Keratinocyte (primary cell): ENCODE results near the gene KARS1. TPM values are rescaled to one million over a fixed set of nuclear protein-coding genes. Genes with fewer than 3 reads are reported as not detected.

Experiments
- DNase-seq: peaks from one replicate; pipeline ENCODE4 v3.0.0-alpha.2; 2011; ENCODE audit warnings: low read depth, missing footprints, low spot score
- FAIRE-seq: peaks from 2 replicates; lab custom pipeline; 2011; peaks lifted over from hg19 to GRCh38; lab: Jason Lieb, UNC
- H2AFZ ChIP-seq: 2 replicates; pipeline ENCODE4 v1.6.0; 2012; ENCODE audit warnings: low read length, control low read depth, inconsistent platforms; ENCODE audit not compliant: control insufficient read depth
- H3K27ac ChIP-seq: 2 replicates; pipeline ENCODE4 v1.5.1; 2011; ENCODE audit warnings: low read length; ENCODE audit not compliant: control insufficient read depth, insufficient read depth
- H3K27me3 ChIP-seq: 3 replicates; pipeline ENCODE4 v1.6.0; 2011; ENCODE audit warnings: low read length; ENCODE audit not compliant: control insufficient read depth, insufficient read depth; ENCODE audit errors: extremely low read depth
- H3K36me3 ChIP-seq, 2 experiments: 2 replicates in 1 of 2; 3 replicates in 1 of 2; pipeline ENCODE4 v1.5.1; 2011; ENCODE audit warnings: low read length in 2 of 2, mild to moderate bottlenecking in 1 of 2; ENCODE audit not compliant: control insufficient read depth in 2 of 2, insufficient read depth in 2 of 2; ENCODE audit errors: extremely low read depth in 1 of 2
- H3K4me1 ChIP-seq: 3 replicates; pipeline ENCODE4 v1.5.1; 2011; ENCODE audit warnings: low read length; ENCODE audit not compliant: control insufficient read depth, insufficient read depth; ENCODE audit errors: extremely low read depth
- H3K4me2 ChIP-seq: 3 replicates; pipeline ENCODE4 v1.6.0; 2011; ENCODE audit warnings: low read depth, low read length; ENCODE audit not compliant: control insufficient read depth, insufficient read depth; ENCODE audit errors: extremely low read depth
- H3K4me3 ChIP-seq, 3 experiments: fragments of 200-600 bp in 1 of 3; sonication (generic) in 1 of 3; 2 replicates in 2 of 3; 3 replicates in 1 of 3; pipeline ENCODE4 v1.5.1; 2011 to 2016; ENCODE audit warnings: low read length in 3 of 3, mild to moderate bottlenecking in 3 of 3, control low read depth in 2 of 3, inconsistent platforms in 1 of 3, low read depth in 1 of 3, mixed read lengths in 1 of 3, mixed run types in 1 of 3, moderate library complexity in 1 of 3; ENCODE audit not compliant: control insufficient read depth in 2 of 3, insufficient read depth in 2 of 3; ENCODE audit errors: extremely low read depth in 1 of 3
- H3K79me2 ChIP-seq: 2 replicates; pipeline ENCODE4 v1.6.0; 2012; ENCODE audit warnings: low read length; ENCODE audit not compliant: control insufficient read depth, insufficient read depth
- H3K9ac ChIP-seq: 3 replicates; pipeline ENCODE4 v1.6.0; 2011; ENCODE audit warnings: low read length; ENCODE audit not compliant: control insufficient read depth, insufficient read depth; ENCODE audit errors: extremely low read depth
- H3K9me1 ChIP-seq: 3 replicates; pipeline ENCODE4 v1.6.0; 2011; ENCODE audit warnings: low read length; ENCODE audit not compliant: control insufficient read depth, insufficient read depth; ENCODE audit errors: extremely low read depth
- H3K9me3 ChIP-seq: 2 replicates; pipeline ENCODE4 v1.5.1; 2012; ENCODE audit warnings: low read depth, low read length; ENCODE audit not compliant: control insufficient read depth
- H4K20me1 ChIP-seq: 3 replicates; pipeline ENCODE4 v1.6.0; 2011; ENCODE audit warnings: low read length; ENCODE audit not compliant: control insufficient read depth, insufficient read depth; ENCODE audit errors: extremely low read depth
- EZH2 ChIP-seq: IDR thresholded peaks from one replicate; pipeline ENCODE4 v1.6.1; 2012; ENCODE audit warnings: inconsistent platforms, mild to moderate bottlenecking, low read length, moderate library complexity
- dilution Hi-C: fragments of 300-500 bp; cut with MboI; formaldehyde crosslinking; loops from one replicate; pipeline ENCODE4 v1.7.0; 2020; ENCODE audit warnings: low sequenced_read_pairs; ENCODE audit not compliant: extremely low pct_ligation_motif_present
- polyA plus RNA-seq, 5 experiments: library from polyadenylated mRNA; depleted of rRNA in 3 of 5; stranded (reverse) in 3 of 5; stranded (forward) in 1 of 5; unstranded in 1 of 5; fragments of >200 nt; gene quantifications; 1 replicate in 1 of 5; 2 replicates in 3 of 5; 3 replicates in 1 of 5; pipeline versions ENCODE4 v1.2.1 to v1.2.3, GENCODE V29; 2011 to 2012; ENCODE audit warnings: missing spikeins in 2 of 5, low read depth in 1 of 5, low replicate concordance in 1 of 5
- TF ChIP-seq, protein P1 (sequence below), 3 experiments: IDR thresholded peaks in 1 of 3; conservative IDR thresholded peaks in 1 of 3; optimal IDR thresholded peaks in 1 of 3; 2 replicates in 2 of 3; 3 replicates in 1 of 3; pipeline versions ENCODE3 to v1.5.1; 2011; ENCODE audit warnings: low read length in 3 of 3, mild to moderate bottlenecking in 3 of 3, moderate library complexity in 2 of 3, control low read depth in 1 of 3, inconsistent platforms in 1 of 3; ENCODE audit not compliant: insufficient read depth in 2 of 3; ENCODE audit errors: extremely low read depth in 1 of 3

The KARS1 gene
- polyA plus RNA-seq, 1 donor (not counting 4 experiments of a cell fraction or from before 2014, with no cell fraction given): 206 TPM

DNA sequence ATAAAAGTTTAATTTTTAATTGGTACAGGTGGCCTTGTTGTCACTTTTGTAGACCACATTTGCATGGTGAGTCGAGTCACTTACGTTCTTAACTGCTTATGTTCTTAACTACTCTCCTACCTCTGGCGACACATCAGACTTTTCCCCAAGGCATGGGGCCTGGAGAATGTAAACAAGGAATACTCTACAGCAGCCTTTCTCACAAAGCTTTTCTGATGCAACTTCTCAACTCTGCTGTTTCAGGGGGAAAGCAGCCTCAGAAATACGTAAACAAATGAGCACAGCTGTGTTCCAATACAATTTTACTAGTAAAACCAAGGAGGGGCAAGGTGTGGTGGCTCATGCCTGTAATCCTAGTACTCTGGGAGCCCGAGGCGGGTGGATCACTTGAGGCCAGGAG, 6.9 kb downstream of the KARS1 start:
- Histone ChIP-seq H3K36me3 (peaks cover 17 to 44% of the 10 kb centered on the region in 2 experiments), H3K4me3 (no peak overlapping the region), H3K27me3 (no peaks in the 10 kb centered on the region), H3K4me1 (peaks cover 11% of the 10 kb centered on the region), H3K9ac (no peak overlapping the region), H3K27ac (no peak overlapping the region), H4K20me1 (peaks cover 21% of the 10 kb centered on the region), H3K9me1 (no peaks in the 10 kb centered on the region), H3K79me2 (peaks cover 60% of the 10 kb centered on the region), H3K4me2 (no peak overlapping the region), H3K9me3 (no peaks in the 10 kb centered on the region), H2AFZ (no peak overlapping the region)
- FAIRE-seq (no peak), DNase-seq (no peak)
- dilution Hi-C loops: no loop called here
- TF ChIP-seq EZH2: no peak
- TF ChIP-seq, protein P1, sequence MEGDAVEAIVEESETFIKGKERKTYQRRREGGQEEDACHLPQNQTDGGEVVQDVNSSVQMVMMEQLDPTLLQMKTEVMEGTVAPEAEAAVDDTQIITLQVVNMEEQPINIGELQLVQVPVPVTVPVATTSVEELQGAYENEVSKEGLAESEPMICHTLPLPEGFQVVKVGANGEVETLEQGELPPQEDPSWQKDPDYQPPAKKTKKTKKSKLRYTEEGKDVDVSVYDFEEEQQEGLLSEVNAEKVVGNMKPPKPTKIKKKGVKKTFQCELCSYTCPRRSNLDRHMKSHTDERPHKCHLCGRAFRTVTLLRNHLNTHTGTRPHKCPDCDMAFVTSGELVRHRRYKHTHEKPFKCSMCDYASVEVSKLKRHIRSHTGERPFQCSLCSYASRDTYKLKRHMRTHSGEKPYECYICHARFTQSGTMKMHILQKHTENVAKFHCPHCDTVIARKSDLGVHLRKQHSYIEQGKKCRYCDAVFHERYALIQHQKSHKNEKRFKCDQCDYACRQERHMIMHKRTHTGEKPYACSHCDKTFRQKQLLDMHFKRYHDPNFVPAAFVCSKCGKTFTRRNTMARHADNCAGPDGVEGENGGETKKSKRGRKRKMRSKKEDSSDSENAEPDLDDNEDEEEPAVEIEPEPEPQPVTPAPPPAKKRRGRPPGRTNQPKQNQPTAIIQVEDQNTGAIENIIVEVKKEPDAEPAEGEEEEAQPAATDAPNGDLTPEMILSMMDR (optimal IDR thresholded peaks at IDR 0.05 in 1 of 3, IDR thresholded peaks at IDR 0.05 in 1 of 3, conservative IDR thresholded peaks at IDR 0.05 in 1 of 3; ENCODE audit: extremely low read depth in 1 of 3, insufficient read depth in 2 of 3, low read length in 3 of 3): no peak

DNA sequence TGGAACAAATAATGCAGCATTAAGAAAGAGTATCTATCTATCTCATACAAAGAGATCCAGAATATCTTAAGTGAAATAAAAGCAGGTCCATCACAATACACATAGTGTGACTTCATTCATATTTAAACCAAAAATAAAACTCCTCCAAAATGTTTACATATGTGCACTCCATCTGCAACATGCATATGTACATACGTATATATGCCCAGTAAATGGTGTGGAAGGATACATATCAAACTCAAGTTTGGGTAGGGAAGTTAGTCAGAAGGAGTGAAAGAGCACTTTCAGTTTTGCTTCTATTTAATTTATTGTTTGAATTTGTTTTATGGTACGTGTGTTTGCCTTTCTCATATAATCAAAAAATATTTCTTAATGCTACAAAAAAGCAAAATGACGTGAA, 12.4 kb downstream of the KARS1 start:
- Histone ChIP-seq H3K4me3 (no peak overlapping the region), H3K4me2 (no peak overlapping the region), H3K9me1 (no peaks in the 10 kb centered on the region), H3K79me2 (peaks cover 9% of the 10 kb centered on the region), H3K27ac (no peak overlapping the region), H3K9me3 (no peaks in the 10 kb centered on the region), H2AFZ (no peak overlapping the region), H3K9ac (no peak overlapping the region), H3K36me3 (peaks cover 29 to 44% of the 10 kb centered on the region in 2 experiments), H4K20me1 (peaks cover 3% of the 10 kb centered on the region), H3K27me3 (no peaks in the 10 kb centered on the region), H3K4me1 (no peaks in the 10 kb centered on the region)
- DNase-seq (no peak), FAIRE-seq (no peak)
- TF ChIP-seq EZH2: no peak
- TF ChIP-seq, protein P1 (optimal IDR thresholded peaks at IDR 0.05 in 1 of 3, IDR thresholded peaks at IDR 0.05 in 1 of 3, conservative IDR thresholded peaks at IDR 0.05 in 1 of 3; ENCODE audit: extremely low read depth in 1 of 3, insufficient read depth in 2 of 3, low read length in 3 of 3): no peak
- dilution Hi-C loops: no loop called here
